Activated naive CD4-positive, alpha-beta T cell treated with anti-CD3 and anti-CD28 coated beads, Interleukin-2, amount 50 U/mL, for 16 hours (primary cell): ENCODE measurements around the gene ONECUT2.
"Not testable (repeated sequence)": the region's sequence is repeated elsewhere in the genome, so short reads cannot be mapped to it uniquely, and the experiment has no call there.

ENCODE experiments used
- DNase-seq: peaks from one replicate; pipeline ENCODE4 v3.0.0-alpha.2; 2020

ONECUT2 gene

DNA sequence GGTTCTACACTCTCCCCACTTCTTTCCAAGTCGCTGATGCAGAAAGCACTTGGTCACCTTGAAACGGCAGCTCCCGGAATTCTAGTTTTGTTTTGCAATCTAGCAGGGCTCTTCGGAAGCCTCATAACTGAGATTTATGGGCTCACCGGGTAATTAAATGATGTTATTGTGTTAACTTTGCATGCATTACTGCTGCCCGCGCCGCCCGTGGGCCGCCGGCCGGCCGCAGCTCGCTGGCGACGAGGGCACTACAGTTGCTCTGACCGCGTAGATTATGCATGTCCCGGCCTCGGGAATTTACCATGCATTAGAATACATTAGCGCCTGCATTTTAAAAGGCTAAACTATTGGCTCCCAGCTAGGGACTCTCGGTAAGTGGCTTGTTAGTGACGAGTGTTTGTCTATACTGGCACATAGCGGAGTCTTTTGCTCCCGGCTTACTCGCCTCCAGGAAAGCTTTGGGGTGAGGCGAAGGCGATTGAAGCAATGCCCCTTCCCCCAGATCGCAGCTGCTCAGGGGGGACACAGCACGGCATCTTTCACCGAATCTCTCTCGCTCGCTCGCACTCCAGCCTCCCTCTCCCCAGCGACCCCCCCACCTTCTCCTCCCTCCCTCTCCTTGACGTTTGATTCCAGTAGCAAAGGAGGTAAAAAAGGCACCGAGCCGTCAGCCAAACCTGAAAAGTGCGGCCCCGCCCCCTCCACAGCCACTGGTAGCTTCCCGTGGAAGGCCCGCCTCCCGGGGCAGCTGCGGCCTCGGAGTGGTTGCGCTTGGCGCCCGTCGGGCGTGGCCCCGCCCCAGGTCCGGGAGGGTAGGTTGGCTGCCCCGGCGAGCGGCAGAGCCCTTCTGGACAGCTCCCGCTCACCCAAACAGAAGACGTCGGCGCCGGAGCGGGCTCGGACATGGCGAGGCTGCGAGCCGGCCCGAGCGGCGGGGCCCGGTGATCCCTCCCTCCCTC is at the start of gene ONECUT2:
ONECUT2 (plus strand) TSS at position 839 of the 959 bp plus-strand sequence. CDS start 343 bp downstream, outside the sequence.
- peak; percentile 67 for DNase-seq

DNA sequence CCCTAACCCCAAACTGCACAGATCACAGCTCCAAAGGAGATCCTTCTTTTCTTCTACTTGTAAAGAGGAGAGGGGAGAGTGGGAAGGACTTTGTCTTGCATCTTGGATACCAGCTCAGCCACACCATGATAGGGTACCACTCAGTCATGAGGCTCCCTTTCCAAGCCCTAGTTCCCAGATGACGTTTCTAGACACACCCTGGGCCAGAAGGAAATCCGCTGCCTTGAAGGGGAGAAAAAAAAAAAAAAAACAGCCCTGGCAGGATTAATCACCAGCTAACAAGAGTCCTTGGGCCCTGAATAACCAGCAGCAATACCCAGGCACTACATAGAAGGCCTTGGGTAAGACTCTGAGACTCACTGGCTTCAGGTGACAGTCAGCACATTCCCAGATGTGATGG is 45.9 kb upstream of the ONECUT2 start:
- no peak for DNase-seq

GRCh38 chr18:57390044-57390443 is 45.1 kb upstream of the ONECUT2 start:
- DNase-seq, result no peak

DNA sequence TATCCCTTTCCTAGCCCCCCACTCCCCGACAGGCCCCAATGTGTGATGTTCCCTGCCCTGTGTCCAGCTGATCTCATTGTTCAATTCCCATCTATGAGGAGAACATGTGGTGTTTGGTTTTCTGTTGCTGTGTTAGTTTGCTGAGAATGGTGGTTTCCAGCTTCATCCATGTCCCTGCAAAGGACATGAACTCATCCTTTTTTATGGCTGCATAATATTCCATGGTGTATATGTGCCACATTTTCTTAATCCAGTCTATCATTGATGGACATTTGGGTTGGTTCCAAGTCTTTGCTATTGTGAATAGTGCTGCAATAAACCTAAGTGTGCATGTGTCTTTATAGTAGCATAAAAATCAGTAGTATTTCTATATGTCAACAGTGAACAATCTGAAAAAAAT is 40.4 kb upstream of the ONECUT2 start:
- DNase-seq, result not testable (repeated sequence)

DNA sequence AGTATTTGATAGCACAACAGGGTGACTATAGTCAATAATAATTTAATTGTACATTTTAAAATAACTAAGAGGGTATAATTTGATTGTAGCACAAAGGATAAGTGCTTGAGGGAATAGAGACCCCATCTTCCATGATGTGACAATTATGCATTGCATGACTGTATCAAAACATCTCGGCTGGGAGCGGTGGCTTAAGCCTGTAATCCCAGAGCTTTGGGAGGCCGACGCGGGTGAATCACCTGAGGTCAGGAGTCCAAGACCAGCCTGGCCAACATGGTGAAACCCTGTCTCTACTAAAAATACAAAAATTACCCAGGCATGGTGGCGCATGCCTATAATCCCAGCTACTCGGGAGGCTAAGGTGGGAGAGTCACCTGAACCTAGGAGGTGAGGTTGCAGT is 38.3 kb upstream of the ONECUT2 start:
- DNase-seq, result not testable (repeated sequence)

- no peak for DNase-seq
These were observed 37.6 kb upstream of the ONECUT2 start for GRCh38 chr18:57397440-57398132.

DNA sequence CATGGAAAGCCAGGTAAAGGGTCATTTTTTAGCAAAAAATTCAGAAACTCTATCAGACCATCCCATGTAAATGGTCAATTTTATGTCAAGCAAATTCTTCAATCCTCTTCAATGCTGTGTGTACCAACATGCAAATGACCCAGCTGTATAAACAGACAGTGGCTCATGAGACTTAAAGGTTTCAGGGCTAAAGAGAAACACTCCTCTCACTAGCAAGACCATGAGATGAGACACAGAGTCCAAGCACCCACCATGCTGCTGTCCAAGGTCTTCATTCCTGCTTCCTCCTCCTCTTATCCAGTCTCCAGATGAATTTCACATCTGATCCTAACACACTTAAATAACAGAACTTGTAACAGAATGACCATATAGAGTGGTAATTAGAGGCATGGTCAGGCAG is 30.8 kb upstream of the ONECUT2 start:
- no peak for DNase-seq

DNA sequence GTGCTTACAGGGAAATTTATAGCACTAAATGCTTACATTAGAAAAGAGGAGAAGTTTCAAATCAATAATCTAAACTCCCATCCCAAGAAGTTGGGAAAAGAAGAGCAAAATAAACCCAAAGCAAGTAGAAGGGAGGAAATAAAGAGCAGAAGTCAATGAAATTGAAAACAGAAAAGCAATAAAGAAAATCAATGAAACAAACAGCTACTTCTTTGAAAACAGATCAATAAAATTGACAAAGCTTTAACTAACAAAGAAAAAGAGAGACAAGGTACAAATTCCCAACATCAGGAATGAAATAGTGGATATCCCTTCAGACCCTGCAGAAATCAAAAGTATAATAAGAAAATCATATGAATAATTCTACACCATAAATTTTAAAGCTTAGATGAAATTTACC is 25.5 kb upstream of the ONECUT2 start:
- no peak for DNase-seq

DNA sequence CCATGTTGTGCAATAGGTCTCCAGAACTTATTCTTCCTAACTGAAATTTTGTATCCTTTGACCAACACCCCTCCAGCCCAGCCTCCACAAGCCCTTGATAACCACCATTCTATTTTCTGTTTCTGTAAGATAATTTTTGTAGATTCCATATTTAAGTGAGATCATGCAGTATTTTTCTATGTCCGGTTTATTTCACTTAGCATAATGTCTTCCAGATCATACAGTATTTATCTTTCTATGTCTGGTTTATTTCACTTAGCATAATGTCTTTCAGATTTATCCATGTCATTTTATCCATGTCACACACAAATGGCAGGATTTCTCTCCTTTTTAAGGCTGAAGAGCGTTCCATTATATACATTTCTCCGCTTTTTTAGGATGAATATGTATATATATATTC is 24.4 kb upstream of the ONECUT2 start:
- DNase-seq, result no peak

DNA sequence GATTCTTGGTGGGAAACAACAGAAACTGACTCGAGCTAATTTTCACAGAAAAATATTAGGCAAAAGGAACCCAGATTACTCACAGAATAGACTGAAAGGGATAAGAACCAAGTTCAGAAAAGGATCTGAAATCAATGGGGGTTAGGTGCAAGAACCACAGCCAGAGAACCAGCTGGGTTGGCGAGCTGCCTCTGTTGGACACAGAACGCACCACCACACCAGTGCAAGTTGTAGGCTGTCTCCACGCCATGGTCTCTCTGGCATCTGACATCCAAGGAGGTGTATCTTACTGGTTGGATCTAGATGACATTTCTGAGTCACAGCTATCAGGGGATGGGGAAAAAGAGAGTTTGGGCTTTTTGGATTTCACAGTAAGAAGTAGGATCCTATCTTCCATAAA is 18.6 kb upstream of the ONECUT2 start:
- DNase-seq, result no peak

- no peak for DNase-seq
These were observed 12.8 kb upstream of the ONECUT2 start for GRCh38 chr18:57422313-57422872.

- DNase-seq, result no peak
These were observed 11.4 kb upstream of the ONECUT2 start for GRCh38 chr18:57423821-57424220.

- DNase-seq, result no peak
These were observed 10.1 kb upstream of the ONECUT2 start for GRCh38 chr18:57425096-57425495.

GRCh38 chr18:57426187-57426586 is 9.0 kb upstream of the ONECUT2 start:
- DNase-seq, result no peak

DNA sequence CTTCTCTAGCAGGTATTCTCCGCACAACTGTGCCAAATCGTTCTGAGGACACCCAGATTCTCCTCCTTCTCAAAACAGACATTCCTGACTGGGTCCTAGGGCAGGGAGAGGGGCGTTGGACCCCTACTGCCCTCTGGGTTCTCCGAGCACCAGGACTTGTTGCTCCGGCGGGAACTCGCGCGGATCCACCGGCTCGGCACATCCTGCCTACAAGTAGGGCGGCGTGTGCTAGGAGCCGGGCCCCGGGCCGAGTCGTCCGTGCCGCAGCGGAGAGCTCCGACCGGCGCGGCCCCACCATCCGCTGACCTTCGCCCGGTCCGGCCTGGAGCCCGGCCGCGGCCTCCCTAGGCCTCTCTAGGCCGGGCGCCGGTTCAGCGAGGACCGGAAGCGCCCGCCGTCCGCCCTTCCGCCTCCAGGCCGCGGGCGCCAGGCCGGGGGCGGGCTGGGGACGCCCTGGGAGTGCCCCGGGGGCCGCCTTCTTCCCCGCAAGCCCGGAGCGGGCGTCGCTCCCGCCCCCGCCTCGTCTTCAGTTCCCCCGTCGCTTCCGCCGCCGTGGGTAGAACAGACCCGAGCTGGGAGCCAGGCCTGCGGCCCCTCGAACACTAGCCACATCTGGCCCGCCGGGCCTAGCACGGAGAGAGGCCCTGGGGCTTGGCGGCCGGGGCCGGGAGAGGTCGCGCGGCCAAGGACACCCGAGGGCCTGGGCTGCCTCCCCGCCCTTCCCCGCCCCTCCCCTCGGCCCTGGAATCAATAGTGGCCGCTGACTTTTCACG is 7.6 kb upstream of the ONECUT2 start:
- DNase-seq, result no peak

- no peak for DNase-seq
These were observed 6.7 kb upstream of the ONECUT2 start for GRCh38 chr18:57428221-57429150.

DNA sequence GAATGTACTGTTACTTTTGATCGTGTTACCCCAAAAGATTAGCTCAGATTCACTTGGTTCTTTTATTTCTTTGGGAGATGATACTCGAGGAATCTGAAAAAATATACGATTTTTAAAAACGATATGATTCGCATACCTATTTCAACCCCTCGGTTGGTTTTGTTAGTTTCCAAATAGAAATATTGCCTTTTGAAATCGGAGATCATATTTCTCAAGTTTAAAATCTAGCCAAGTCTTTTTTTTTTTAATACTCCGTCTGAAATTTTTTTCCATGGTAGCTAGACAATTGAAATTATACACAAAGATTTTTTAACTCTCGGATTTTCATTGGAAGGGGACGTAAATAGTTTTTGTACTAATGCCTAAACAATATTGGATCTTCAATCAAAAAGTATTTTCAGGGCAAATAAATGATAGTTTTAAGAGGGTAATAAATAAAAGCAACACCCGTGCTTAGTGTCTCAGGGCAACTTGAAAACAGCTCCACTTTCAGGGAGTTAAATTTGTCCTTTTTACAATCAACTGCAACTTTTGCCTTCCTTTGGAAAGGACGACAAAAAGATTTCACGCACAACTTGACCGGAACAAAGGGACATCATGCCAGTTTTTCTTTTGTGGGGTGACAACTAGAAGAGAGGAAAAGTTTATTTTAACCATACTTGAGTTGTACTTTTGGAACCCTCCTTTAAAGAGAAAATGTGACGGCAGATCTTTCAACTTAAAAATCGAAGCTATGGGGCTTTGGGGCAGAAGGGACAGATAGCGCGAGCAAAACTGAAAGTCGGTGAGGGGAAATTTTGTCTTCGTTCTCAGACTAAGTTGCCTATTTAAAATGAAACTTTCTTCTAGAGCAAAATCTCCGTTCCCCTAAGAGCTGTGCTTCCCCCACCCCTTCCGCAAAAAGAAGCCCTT is 5.8 kb upstream of the ONECUT2 start:
- no peak for DNase-seq

DNA sequence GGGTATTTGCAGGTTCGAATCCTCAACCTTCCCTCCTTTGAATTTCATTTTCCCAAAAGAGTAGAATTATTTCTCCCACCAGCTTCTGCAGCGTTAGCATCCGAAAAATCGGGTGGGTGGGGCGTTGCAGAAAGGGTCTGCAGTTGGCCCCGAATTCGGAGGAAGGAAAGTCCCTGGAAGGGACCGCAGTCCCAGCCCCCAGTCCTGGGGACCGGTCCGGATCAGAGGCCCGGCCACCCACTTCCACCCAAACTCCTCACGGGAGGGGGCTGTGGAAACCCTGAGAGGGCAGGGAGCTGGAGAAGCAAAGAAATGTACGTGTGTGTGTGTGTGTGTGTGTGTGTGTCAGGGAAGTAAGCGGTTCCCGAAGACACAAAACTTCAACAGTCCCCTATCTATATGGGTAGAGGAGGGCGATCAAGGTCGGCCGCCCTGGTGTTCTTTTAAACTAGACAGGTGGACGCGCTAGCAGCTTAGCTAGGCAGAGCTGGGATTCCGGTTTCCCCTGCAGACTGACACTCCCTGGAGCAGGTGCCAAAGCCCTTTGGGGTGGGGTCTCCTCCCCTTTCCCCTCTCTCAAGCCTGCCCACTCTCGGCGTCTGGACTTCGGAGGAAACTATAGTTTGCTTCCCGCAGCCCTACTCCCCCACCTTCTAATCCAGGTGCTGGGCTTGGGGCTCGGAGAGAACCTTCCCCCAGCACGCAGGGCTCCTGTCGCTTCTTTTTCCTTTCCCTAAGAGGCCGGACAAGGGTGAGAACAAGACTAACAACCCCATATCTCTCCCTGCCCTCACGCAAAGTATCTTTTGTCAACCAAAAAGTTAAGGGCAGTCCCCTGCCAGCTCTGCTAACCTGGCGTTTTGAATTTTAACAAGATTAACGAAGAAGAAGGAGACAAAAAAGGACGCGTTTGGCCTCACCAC is 4.8 kb upstream of the ONECUT2 start:
- no peak for DNase-seq

GRCh38 chr18:57431002-57431382 is 4.2 kb upstream of the ONECUT2 start:
- no peak for DNase-seq
